ENCODE measurements around the gene CSGALNACT2. TPM values are rescaled to one million over a fixed set of nuclear protein-coding genes. Genes with fewer than 3 reads are reported as not detected.

Gene CSGALNACT2
- total and polyA plus RNA-seq, 2 of the 13 experiments (the other 11 are each of a cell fraction or from before 2014, with no cell fraction given): 3.3 to 7.1 TPM

DNA sequence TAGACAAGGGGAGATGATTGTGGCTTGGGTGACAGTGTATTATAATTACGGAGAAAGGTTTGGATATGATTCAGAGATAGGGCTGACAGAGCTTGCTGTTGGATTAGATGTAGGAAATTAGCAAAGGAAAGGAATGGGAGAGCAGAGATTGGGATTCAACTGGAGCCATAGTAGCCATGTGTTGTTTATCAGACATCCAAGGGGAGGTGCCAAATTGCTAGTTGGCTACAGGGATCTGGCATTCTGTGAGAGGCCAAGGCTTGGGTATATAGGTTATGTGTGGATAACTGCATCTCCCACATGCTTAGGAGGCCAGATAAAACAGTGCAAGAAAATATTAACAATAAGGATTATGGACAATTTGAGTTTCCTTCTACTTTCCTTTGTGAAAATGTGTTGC is 34.9 kb downstream of the CSGALNACT2 start:
- intact Hi-C loops (cut with micrococcal nuclease; ENCODE audit: unreplicated experiment): no loop called here
- H3K27ac ChIP-seq (ENCODE audit: extremely low read length, insufficient read depth, low read length): no peak overlapping the region
- POLR2A ChIA-PET: no interaction called here
- no peak overlapping the region for H3K4me2 ChIP-seq (ENCODE audit: low read depth, low read length)
- in situ Hi-C loops (cut with HindIII; ENCODE audit: extremely low pct_ligation_motif_present, low pct_unique_long_range_greater_than_20kb): no loop called here
- no peak overlapping the region for H3K4me3 ChIP-seq (replicated peaks in 1 of 3; ENCODE audit: insufficient read depth in 1 of 3, low read depth in 2 of 3, low read length in 3 of 3)
- H2AFZ ChIP-seq (ENCODE audit: low read length): no peak overlapping the region
- no peaks in the 10 kb centered on the region for H3K4me1 ChIP-seq (ENCODE audit: insufficient read depth, low read length)
- WGBS (ENCODE audit: low lambda C conversion rate): 100% methylated on average over 1 of the region's 1 CpG
- FAIRE-seq: no peak
- ATAC-seq: no peak
- TF ChIP-seq, protein P1, sequence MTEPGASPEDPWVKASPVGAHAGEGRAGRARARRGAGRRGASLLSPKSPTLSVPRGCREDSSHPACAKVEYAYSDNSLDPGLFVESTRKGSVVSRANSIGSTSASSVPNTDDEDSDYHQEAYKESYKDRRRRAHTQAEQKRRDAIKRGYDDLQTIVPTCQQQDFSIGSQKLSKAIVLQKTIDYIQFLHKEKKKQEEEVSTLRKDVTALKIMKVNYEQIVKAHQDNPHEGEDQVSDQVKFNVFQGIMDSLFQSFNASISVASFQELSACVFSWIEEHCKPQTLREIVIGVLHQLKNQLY (CRISPR knock-in tag; IDR thresholded peaks at IDR 0.05): no peak
- TF ChIP-seq NR2C2 (CRISPR knock-in tag; IDR thresholded peaks at IDR 0.05; ENCODE audit: borderline replicate concordance) (no peak), TAF15 (IDR thresholded peaks at IDR 0.05; ENCODE audit: low read depth, low read length, poor library complexity, severe bottlenecking) (no peak), ZNF615 (CRISPR knock-in tag; IDR thresholded peaks at IDR 0.05; ENCODE audit: borderline replicate concordance) (no peak), ESRRA (CRISPR knock-in tag; IDR thresholded peaks at IDR 0.05; ENCODE audit: low read depth) (no peak), ZNF282 (IDR thresholded peaks at IDR 0.05; ENCODE audit: partially characterized antibody) (no peak), ZNF326 (CRISPR knock-in tag; IDR thresholded peaks at IDR 0.05; ENCODE audit: borderline replicate concordance) (no peak), GLI4 (CRISPR knock-in tag; IDR thresholded peaks at IDR 0.05; ENCODE audit: borderline replicate concordance) (no peak), THAP11 (CRISPR knock-in tag; IDR thresholded peaks at IDR 0.05) (no peak), XRCC5 (optimal IDR thresholded peaks at IDR 0.05; ENCODE audit: low read length) (no peak)
- TF ChIP-seq, protein P2, sequence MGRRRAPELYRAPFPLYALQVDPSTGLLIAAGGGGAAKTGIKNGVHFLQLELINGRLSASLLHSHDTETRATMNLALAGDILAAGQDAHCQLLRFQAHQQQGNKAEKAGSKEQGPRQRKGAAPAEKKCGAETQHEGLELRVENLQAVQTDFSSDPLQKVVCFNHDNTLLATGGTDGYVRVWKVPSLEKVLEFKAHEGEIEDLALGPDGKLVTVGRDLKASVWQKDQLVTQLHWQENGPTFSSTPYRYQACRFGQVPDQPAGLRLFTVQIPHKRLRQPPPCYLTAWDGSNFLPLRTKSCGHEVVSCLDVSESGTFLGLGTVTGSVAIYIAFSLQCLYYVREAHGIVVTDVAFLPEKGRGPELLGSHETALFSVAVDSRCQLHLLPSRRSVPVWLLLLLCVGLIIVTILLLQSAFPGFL (CRISPR knock-in tag; IDR thresholded peaks at IDR 0.05): no peak
- TF ChIP-seq, protein P3, sequence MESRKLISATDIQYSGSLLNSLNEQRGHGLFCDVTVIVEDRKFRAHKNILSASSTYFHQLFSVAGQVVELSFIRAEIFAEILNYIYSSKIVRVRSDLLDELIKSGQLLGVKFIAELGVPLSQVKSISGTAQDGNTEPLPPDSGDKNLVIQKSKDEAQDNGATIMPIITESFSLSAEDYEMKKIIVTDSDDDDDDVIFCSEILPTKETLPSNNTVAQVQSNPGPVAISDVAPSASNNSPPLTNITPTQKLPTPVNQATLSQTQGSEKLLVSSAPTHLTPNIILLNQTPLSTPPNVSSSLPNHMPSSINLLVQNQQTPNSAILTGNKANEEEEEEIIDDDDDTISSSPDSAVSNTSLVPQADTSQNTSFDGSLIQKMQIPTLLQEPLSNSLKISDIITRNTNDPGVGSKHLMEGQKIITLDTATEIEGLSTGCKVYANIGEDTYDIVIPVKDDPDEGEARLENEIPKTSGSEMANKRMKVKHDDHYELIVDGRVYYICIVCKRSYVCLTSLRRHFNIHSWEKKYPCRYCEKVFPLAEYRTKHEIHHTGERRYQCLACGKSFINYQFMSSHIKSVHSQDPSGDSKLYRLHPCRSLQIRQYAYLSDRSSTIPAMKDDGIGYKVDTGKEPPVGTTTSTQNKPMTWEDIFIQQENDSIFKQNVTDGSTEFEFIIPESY (CRISPR knock-in tag; IDR thresholded peaks at IDR 0.05): no peak
- CTCF ChIA-PET (ENCODE audit: low intra/inter-chr PET ratio, low total read pairs): no interaction called here
- no peaks in the 10 kb centered on the region for H3K79me2 ChIP-seq (ENCODE audit: insufficient read depth, low read length)
- H3K36me3 ChIP-seq (replicated peaks in 1 of 2; ENCODE audit: control insufficient read depth in 1 of 2, insufficient read depth in 2 of 2, low read length in 2 of 2): peaks cover 0 to 5% of the 10 kb centered on the region in 2 experiments; a peak in 1 of 5 replicates
- BruUV-seq (replicated peaks): no TSS peak
- DNase-seq (ENCODE audit: low spot score): no peak
- H3K9me3 ChIP-seq (ENCODE audit: low read length): no peaks in the 10 kb centered on the region
- H3K27me3 ChIP-seq (ENCODE audit: control insufficient read depth in 1 of 2, insufficient read depth in 2 of 2, low read length in 2 of 2): no peaks in the 10 kb centered on the region; a peak in 1 of 5 replicates
- no peaks in the 10 kb centered on the region for H4K20me1 ChIP-seq (ENCODE audit: insufficient read depth, low read length)
- no peak overlapping the region for H3K9ac ChIP-seq (ENCODE audit: insufficient read depth, low read depth, low read length)

Measured in HepG2 (cell line).